Right kidney (tissue), 1 donor: ENCODE results near the gene ARID1B.
A peak's percentile ranks its signal among the peaks of the same experiment; 100 is the strongest.

Experiments used
- DNase-seq: peaks from one replicate; pipeline ENCODE4 v3.0.0-alpha.2; 2016

ARID1B gene

DNA sequence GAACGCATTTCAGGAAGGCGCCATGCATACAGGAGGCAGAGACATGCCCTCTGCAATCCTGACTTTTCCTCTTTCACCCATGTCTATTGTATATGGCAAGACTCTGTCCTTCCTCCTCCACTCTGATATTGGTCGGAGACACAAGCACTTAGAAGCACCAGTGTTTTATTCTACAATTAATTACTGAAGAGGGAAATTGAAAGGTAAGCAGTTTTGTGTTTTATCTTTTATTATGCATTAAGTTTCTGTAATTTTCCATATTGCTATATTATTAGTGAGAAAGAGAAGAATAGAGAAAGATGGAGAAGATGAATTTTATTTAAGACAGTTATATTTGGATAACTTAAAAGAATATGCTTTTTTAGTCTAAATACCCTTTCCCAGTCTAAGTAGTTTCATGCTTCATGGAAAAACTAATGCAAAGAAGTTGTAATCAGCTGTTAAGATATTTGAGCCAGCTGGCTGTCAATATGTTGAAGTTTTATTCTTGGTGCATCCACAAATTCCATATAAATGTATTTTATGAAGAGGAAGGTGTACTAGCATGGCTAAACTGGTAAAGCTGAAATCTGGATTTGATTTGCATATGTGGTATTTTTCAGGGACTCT, 13.6 kb downstream of the ARID1B start:
- DNase-seq, result no peak

DNA sequence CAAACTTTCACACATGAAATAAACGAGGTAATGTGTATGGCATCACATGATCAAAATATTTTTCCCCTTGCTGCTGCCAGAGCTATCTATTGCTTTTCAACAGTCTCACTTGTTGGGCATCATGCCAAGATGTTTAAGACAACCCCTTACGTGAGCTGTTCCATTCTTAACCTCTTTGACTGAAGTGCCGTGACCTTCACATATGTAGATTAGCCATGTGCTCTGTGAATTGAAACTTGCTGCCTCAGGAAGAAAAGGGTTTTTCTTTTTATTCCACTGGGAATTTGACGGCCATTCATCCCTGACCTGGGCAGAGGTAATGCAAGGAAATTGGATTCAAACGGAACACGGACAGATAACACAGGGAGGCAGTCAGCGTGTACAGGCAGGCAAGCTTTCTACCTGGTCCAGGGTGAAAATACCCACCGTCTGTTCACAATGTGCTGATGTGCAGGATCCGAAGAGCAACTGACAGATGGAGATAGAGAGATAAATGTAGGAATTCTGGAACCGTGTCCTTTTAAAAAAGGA, 14.2 kb downstream of the ARID1B start:
- peak; percentile 32 for DNase-seq

DNA sequence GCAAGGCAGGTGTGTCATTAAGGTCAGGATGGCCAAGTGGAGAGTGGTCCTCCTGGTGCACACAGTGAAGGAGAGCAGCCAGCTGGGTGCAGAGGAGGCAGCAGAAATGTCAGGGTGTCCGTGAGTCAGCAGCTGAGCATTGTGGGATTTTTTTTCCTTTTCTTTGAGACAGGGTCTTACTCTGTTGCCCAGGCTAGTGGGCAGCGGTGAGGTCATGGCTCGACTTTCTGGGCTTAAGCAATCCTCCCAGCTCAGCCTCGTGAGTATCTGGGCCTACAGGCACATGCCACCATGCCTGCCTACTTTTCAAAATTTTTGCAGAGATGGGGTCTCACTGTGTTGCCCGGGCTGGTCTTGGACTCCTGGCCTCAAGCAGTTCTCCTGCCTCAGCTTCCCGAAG, 16.0 kb downstream of the ARID1B start:
- DNase-seq, result no peak

DNA sequence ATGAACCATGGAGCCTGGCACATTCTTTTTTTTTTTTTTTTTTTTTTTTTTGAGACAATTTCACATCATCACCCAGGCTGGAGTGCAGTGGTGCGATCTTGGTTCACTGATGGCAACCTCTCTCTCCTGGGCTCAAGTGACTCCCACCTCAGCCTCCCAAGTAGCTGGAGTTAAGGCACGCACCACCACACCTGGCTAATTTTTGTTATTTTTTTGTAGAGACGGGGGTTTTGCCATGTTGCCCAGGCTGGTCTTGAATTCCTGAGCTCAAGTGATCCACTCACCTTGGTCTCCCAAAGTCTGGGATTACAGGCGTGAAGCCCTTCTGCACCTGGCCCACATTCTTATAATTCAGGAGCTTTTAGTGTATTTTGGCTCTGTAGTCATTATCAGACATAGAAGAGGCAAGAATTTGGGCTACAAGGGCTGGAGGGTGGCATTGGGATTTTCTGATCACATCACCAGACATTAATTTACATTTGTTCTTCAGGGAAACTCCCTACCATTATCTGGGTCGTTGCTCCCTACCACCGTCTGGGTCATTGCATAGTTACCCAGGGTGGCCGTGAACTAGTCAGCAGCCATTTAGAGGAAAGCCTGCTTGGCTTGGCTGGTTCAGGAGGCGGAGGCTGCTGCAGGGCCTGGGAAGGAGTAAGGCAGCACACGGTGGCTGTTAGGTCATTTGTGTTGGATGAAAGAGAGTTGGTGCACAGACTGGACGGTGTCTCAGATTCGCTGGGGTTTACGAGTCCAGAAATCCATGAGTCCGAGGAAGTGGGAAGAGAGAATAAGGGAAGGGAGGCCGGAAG, 17.6 kb downstream of the ARID1B start:
- no peak for DNase-seq

DNA sequence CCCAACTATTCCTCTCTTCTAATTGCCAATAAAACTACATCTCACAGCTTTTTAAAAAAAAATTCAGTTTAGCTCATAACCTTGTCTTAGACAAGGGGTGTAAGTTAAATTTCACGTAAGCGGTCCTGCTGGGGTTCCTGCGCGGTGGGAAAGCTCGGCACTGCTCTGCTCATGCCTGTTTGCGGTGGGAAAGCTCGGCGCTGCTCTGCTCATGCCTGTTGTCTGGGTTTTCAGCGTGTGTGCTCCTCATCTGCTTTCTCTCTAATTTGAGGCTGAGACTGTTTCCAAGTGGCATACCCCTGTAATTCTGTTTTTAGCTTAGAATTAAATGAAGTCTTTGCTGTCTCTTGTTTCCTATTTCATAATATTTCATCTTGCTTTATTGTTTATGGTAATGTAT, 18.6 kb downstream of the ARID1B start:
- DNase-seq, result no peak

DNA sequence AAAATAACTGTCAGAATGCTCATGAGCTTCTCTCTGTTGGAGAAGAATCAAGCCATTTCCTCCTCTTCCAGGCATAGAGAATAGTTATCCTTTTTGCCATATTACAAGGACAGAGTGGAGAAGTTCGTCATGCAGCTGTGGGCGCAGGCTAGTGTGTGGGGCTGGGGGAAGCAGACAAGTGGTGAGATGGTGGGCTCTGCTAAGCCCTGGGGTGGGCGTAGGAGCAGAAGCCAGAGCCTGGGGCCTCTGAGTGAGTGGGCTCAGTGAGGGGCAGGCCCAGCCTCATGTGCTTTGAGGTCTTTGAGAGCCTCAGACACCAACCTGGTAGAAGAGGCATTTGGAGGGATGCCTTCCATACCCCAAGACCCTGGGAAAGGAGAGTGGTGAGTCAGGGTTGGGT, 19.4 kb downstream of the ARID1B start:
- DNase-seq, result no peak

DNA sequence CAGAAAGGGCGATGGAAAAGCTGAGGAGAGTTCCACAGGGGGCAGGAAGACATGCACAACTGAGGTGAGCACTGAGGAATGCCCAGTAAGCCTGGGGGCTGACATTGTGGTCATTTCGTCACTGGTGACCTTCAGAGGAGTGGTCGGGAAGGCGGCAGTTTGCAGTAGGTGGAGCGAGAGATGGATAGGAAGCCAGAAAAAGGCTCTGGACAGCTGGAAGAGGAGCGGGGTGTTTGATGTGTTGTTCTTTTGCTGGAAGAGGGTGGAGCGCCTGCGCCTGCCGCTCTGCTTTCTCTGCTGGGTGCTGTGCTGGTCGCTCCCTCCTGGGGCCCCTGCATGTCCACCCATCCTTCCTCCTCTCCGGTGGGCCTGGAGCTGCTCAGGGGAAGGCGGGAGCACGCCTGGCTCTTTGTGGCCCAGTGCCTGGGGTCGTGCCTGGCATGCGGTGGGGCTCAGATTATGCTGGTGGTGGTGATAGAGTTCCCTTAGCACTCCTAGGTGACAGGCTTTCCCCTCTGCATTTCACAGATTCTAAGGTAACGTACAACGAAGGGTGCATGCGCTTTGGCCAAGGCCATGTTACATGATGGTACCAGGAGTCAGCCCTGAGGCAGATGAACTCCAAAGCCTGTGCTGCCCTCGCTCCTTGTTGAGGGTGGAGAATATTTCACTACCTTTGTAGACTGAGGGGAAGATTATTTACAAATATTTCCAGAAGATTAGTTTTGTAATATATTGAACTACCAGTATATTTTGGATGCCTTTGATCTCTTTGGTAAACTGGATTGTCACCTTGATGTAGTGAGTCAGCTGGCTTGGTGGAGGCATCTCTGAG, 20.9 kb downstream of the ARID1B start:
- DNase-seq, result no peak

DNA sequence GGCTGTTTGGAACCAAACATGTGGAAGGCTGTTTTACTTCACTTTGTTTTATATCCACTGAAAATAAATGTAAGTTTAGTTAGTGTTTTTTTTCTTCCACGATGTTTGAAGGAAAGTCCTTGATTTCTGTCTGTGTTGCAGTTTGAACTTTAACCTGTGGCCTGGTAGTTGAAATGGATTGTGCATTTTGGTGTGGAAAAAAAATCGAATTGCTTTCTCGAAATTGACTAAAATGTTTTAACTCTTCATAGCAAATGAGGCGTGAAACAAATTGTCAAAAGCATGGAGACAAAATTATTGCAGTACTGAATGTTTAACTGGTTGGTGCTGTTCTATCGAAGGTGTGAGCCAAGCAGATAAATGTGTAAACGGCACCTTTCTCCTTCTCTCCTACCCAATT, 24.5 kb downstream of the ARID1B start:
- no peak for DNase-seq

DNA sequence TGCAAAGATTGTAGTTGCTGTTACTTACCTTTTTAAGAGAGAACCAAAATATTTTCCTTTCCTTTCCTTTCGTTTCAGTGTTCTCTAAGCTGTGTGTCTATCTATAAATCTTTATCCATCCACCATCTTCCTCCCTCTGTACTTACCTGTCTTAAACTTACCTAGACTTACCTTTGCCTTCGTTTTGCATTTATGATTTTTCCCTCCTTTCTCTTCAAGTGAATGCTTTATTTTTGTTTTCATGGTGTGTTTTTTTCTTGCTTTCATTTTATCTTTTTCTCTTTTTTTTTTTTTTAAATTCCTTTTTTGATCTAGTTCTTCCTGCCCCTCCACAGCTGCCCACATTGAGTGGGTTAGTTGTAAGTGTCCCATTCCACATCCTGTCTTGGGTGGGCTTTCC, 26.2 kb downstream of the ARID1B start:
- no peak for DNase-seq

DNA sequence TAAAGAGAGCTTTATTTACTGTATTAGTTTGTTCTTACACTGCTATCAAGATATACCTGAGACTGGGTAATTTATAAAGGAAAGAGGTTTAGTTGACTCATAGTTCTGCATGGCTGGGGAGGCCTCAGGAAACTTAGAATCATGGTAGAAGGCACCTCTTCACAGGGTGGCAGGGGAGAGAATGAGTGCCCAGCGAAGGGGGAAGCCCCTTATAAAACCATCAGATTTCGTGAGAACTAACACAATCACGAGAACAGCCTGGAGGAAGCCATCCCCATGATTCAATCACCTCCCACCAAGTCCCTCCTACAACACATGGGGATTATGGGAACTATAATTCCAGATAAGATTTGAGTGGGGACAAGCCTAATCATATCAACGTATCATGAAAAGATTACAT, 27.2 kb downstream of the ARID1B start:
- no peak for DNase-seq

DNA sequence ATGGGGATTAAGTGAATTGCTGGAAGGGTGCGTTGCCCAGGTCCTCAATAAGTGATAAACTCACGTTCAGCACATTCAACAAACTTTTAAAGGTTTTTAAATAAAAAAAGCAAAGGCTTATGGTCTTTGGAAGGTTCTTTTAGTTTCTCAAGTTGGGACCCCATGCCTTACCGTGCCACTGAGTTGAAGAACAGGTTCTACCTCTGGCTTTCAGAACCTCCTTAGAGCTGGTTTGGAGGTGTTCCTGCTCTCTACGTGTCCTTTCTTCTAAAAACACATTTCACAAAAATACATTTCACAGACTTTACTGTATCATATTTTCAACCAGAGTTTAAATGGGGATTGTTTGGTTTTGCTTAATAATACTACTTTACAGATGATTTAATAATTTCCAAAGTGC, 29.0 kb downstream of the ARID1B start:
- no peak for DNase-seq

DNA sequence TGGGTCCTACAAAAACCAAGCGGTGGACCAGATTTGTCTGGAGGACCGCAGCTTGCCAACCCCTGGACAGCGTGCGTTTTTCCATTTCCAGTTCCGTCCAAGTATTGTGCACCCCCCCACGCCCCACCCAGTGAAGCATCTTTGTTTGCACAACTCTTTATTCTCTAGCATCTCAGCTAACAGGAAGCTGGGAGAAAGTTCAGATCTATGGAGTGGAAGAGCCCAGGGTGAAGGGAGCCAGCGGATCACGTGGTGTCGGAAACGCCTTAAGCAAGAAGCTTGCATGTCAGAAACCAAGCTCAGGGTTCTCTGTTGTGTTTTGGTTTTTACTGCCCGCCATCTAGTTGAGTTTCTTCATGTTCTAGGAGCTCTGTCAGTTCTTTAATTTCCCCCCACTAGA, 29.9 kb downstream of the ARID1B start:
- DNase-seq, result no peak

DNA sequence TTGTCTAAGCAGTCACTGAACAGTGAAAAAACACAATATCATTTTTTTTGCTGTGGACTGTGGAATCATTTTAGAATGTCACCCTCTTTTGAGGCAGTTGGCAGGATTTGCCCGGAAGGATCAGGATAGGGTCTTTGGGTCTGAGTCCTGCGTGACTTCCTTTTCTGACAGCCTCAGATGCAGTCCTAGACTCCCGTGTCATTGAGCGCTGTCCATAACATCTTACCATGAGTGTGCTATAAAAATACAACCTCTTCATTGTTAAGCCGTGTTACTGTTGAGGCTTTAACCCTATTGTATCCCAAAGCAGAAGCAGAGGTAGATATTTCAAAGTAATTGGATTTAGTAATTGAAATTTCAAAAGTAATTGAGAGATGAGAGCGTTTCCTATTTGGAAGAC, 30.6 kb downstream of the ARID1B start:
- DNase-seq, result no peak

DNA sequence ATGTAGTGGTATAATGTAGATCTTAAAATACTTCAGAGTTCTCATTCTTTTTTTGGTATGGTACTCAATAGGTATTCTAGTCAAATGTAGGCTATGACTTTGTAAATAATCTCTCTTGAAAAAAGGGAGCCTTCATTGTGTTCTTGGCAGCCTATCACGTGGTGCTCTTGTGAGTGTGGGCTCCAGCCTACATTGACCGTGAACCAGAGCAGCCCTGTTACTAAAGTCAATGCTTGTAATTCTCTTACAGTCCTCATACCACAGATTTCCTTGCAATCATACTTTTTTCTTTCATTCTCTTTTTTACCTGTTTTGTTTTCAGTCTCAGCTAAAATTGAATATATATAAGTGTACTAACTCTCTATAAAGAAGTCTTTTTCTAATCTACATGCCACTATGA, 31.1 kb downstream of the ARID1B start:
- DNase-seq, result no peak

DNA sequence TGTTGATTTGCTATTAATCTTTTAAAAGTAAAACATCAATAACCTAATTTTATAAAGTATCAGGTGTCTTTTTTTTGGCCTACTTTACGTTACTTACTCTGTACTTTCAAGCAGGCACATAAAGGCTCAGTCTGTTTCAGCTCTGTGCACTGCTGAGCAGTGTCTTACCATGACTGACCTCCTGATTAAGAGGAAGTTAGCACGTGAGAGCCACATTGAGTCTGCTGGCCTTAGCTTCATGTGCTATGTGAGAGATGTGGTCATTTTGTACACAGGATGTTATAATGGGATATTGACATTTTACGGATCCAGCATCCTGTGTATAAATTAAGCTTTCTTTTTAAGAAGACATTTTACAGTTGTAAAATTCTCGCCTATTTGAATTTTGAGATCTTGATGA, 31.9 kb downstream of the ARID1B start:
- no peak for DNase-seq

DNA sequence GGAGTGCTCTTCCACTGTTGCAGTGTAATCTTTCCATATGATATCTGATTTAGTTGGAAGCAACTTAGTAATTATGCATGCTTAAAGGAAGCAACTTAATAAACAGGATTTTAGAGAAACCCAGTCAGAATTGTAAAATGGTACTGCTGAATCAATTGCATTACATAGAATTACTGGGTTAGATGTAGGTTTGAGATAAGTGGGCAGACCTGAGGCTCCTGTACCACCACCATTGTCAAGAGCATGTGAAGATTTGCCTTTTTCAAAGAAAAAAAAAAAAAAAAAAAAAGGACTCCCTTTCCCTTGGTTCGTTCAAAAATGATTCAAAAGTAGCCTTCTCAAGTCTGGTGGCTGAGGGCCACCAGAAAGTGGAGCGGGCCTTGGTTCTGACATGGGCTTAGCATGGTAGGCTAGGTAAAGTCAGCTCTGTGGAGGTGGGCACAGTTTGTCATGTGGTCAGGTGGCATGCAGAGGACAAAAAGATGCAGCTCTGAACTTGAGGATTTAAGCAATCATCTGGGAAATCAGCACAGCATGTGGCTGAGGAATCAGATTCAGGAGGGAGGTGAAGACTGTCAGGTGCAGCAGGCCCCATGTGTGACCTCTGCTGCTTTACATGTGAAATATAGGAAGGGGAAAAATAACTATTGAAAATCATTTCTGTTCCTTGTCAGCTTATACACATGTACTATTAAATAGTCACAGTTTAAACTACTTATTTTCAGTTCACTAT, 32.4 kb downstream of the ARID1B start:
- no peak for DNase-seq

DNA sequence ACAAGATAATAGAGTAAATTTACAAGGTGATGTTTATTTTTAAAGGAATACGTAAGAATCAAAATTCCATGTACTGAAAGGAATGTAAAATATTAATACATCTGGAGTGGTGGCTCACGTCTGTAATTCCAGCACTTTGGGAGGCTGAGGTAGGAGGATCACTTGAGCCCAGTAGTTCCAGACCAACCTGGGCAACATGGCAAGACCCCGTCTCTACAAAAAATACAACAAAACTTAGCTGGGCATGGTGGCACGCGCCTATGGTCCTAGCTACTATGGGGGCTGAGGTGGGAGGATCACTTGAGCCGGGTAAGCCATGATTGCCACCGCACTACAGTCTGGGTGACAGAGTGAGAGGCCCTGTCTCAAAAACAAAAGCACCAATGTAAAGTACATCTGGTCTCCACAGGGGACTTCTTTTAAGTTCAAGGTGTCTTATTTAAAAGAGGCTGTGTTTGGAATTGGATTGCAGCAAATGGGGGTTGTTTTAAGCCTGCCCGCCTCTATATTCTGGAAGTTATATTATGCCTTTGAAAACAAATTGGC, 36.9 kb downstream of the ARID1B start:
- no peak for DNase-seq

DNA sequence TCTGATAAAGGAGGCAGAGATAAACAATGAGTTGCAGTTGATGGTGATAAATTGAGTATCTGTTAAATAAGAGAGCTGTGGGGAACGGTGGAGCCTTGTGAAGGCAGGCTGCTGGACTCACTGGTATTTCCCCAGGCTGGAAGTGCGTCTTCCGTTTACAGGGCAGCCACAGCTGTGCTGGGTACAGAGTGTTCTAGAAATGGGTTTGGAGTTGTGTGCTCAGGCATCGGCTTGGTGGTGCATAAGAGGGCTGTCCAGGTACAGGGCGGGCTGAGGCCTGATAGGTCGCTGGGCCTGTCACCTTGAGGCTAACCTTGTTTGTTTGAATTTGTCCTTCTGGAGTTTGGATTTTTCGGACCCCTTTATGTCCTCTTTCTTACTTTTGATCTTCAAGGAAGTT, 39.3 kb downstream of the ARID1B start:
- no peak for DNase-seq

DNA sequence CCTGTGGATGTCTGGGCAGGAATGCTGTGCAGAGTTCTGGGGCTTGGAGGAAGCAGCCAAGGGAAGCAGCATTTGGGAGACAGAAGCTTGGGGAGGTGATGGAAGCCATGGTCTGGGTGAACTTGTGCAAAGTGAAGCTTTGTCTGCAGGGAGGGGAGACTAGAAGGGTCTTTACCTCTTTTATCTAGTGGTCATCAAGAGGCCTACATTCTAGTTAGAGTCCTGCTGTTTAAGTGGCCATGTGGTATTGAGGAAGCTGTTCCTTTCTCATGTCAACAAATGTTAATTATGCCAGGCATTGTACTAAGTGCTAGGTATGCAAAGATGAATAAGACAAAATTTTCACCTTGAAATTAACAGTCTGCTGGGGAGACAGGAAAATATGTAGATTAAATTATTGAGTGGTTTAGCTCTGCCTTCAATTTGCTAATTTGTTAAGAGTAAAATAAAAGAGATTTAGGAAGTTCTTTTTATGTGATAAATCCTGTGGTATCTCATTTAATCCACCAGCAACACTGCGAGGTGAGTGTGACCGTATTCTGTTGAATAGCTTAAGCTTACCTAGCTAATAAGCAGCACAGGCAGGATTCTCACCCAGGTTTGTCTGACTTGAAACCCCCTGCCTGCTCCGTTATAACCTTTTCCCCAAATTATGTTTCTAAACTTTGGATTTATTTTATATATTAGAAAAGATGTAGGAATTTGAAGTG, 43.1 kb downstream of the ARID1B start:
- DNase-seq, result no peak

DNA sequence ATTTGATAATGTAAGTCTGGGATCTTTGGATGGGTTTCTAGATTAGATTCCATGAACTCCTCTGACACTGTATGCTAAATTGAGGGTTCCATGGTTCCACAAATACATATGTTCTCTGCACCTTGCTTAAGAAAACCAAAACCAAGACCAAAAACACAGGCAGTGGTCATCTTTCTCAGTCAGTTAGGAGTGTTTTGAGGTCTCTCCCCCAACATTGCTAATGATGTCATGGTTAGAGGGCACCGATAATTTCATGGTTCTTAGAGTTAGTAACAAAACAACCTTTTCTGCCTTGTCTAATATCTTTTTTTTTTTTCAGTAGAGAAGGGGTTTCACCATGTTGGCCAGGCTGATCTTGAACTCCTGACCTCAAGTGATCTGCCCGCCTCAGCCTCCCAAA, 44.5 kb downstream of the ARID1B start:
- no peak for DNase-seq

DNA sequence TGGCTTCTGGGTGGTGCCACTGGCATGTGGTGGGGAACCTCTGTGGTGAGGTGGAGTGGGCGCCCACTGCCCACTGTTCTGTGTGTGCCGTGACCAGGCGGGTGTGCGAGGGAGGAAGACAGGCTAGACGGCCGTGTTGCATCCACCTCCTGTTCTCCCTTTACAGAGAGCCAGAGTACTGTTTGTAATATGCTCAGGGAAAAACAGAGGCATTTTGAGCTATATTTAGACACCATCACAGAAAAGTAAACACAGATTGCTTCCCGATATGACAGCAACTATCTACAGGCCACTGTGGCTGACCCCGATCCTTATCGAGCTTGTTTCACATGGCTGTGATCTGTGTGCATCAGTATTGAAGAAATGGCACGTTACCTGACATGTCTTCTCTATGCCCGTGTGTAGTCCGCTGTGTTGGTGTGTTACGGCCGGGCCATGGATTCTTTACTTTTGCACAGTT, 45.6 kb downstream of the ARID1B start:
- DNase-seq, result no peak
